Lung (tissue), 12 donors: ENCODE measurements around the gene B3GAT3. TPM values are rescaled to one million over a fixed set of nuclear protein-coding genes. Genes with fewer than 3 reads are reported as not detected.

Experiments used
- ATAC-seq: fragments of 200-7000 bp; cut with Tn5 transposase; one replicate; pipeline ENCODE4 v1.9.1; 2020; ENCODE audit warnings: moderate number of reproducible peaks; ENCODE audit not compliant: insufficient read depth, low FRiP score
- DNase-seq, 3 donors: peaks; one replicate each; pipeline ENCODE4 v3.0.0-alpha.2; 2013 to 2017
- H3K27ac ChIP-seq, 2 donors: one replicate each; pipeline ENCODE4 v1.5.1; 2013; ENCODE audit warnings: mild to moderate bottlenecking in 2 of 2, moderate library complexity in 2 of 2, control low read depth in 1 of 2, inconsistent platforms in 1 of 2, low read depth in 1 of 2, low read length in 1 of 2
- H3K27me3 ChIP-seq, 3 donors: one replicate each; pipeline ENCODE4 v1.5.1; 2013; ENCODE audit warnings: low read length in 2 of 3; ENCODE audit not compliant: control insufficient read depth in 3 of 3, insufficient read depth in 3 of 3
- H3K36me3 ChIP-seq, 4 donors: one replicate each; pipeline ENCODE4 v1.5.1; 2013; ENCODE audit warnings: low read length in 4 of 4, mild to moderate bottlenecking in 1 of 4, moderate library complexity in 1 of 4; ENCODE audit not compliant: control insufficient read depth in 4 of 4, insufficient read depth in 4 of 4
- H3K4me1 ChIP-seq, 5 donors: one replicate each; pipeline ENCODE4 v1.5.1; 2013; ENCODE audit warnings: low read length in 5 of 5, mild to moderate bottlenecking in 2 of 5, moderate library complexity in 1 of 5; ENCODE audit not compliant: control insufficient read depth in 5 of 5, insufficient read depth in 5 of 5
- H3K4me3 ChIP-seq: one replicate; pipeline ENCODE4 v1.5.1; 2013; ENCODE audit warnings: mild to moderate bottlenecking, control low read depth, moderate library complexity
- H3K9ac ChIP-seq, 2 donors: one replicate each; pipeline ENCODE4 v1.5.1; 2013; ENCODE audit warnings: low read length in 2 of 2, control low read depth in 1 of 2; ENCODE audit not compliant: insufficient read depth in 1 of 2
- H3K9me3 ChIP-seq, 4 donors: one replicate each; pipeline ENCODE4 v1.5.1; 2013; ENCODE audit warnings: low read length in 3 of 4, mild to moderate bottlenecking in 1 of 4, moderate library complexity in 1 of 4; ENCODE audit not compliant: control insufficient read depth in 4 of 4, insufficient read depth in 3 of 4
- CTCF ChIP-seq: IDR thresholded peaks from 2 replicates; pipeline ENCODE4 v1.5.1; 2012; ENCODE audit warnings: mild to moderate bottlenecking; ENCODE audit errors: control extremely low read depth, extremely low read depth
- WGBS, 2 donors: extraction: QIAGEN DNeasy Blood & Tissue Kit; methylation state at CpG; one replicate each; pipeline ENCODE4 v1.1.7; 2013; 5-methylcytosine and 5-hydroxymethylcytosine counted together
- polyA plus RNA-seq, 2 donors: library from polyadenylated mRNA; stranded (reverse); fragments of 200-250 nt; gene quantifications; one replicate each; pipeline ENCODE4 v1.2.1, GENCODE V29; 2013
- total RNA-seq, 2 donors: library from RNA; depleted of rRNA in 1 of 2; stranded (reverse); fragments of >200 nt in 1 of 2; gene quantifications; one replicate each; pipeline ENCODE4 v1.2.1, GENCODE V29; 2014 to 2021
- donor health status: control.
- donor health status: control.
- donor health status: Bipolar disorder and iron deficiency.
- donor health status: healthy.
- donor health status: DM: yes; HTN: yes; CAD: no.

B3GAT3 gene
- total and polyA plus RNA-seq, 4 donors = 14.6 to 58.0 (median 49.5) TPM

- TF ChIP-seq CTCF = no peak
- Histone ChIP-seq H3K36me3 (peaks cover 7 to 21% (median 18%) of the 10 kb centered on the region in 4 donors), H3K4me3 (peak within 1 kb of the TSS; percentile 79), H3K27ac (peak within 1 kb of the TSS; percentile 86 to 90), H3K9ac (peak within 1 kb of the TSS; percentile 48 to 82), H3K9me3 (no peaks in the 10 kb centered on the region), H3K27me3 (no peaks in the 10 kb centered on the region), H3K4me1 (peaks cover 11 to 17% (median 14%) of the 10 kb centered on the region in 5 donors)
- peak; percentile 97 to 98 (median 97) for DNase-seq
- WGBS, 2 donors = 0 to 1% methylated on average over 41 to 47 of the region's 47 CpGs
- peak; percentile 96 for ATAC-seq
Observed at GRCh38 chr11:62665075-62665598, 43.4 kb upstream of the B3GAT3 start, which contains the start of the genes C11orf98 and CSKMT. Gene C11orf98 (minus strand): TSS chr11:62665210. CDS start chr11:62665169, 41 bp downstream. Gene CSKMT (plus strand): TSS chr11:62665312. CDS start chr11:62665880, 568 bp downstream.

GRCh38 chr11:62664405-62665074 is 42.8 kb upstream of the B3GAT3 start:
- TF ChIP-seq CTCF = no peak
- WGBS, 2 donors = 4% methylated on average over 36 of the region's 36 CpGs
- ATAC-seq (peak; percentile 16), DNase-seq (peak in 2 of 3 donors; percentile 62 to 71)
- Histone ChIP-seq H3K4me1 (peaks cover 11 to 15% (median 12%) of the 10 kb centered on the region in 5 donors), H3K4me3 (peak overlapping the region; percentile 62), H3K36me3 (peaks cover 7 to 21% (median 17%) of the 10 kb centered on the region in 4 donors), H3K9ac (peak overlapping the region; percentile 12 to 61), H3K9me3 (no peaks in the 10 kb centered on the region), H3K27me3 (no peaks in the 10 kb centered on the region), H3K27ac (peak overlapping the region; percentile 79 to 90)

GRCh38 chr11:62656796-62657429 is 35.1 kb upstream of the B3GAT3 start:
- no peak overlapping the region for H3K9ac ChIP-seq
- DNase-seq = peak in 2 of 3 donors; percentile 53 to 58

More at GRCh38 chr11:62656796-62657429, 35.1 kb upstream of the B3GAT3 start:
- H3K9me3 ChIP-seq = no peaks in the 10 kb centered on the region
- ATAC-seq = no peak
- no peak overlapping the region for H3K27ac ChIP-seq
- TF ChIP-seq CTCF = no peak
- H3K4me3 ChIP-seq = no peak overlapping the region
- WGBS, 2 donors = 56 to 66% methylated on average over 5 of the region's 5 CpGs
- H3K27me3 ChIP-seq = no peaks in the 10 kb centered on the region
- peaks cover 0 to 6% (median 0%) of the 10 kb centered on the region in 5 donors for H3K4me1 ChIP-seq
- no peaks in the 10 kb centered on the region for H3K36me3 ChIP-seq
